Activated CD4-positive, alpha-beta memory T cell treated with anti-CD3 and anti-CD28 coated beads, Interleukin-2, amount 10 ng/mL, durations not matched to agents 7 days and 5 days (primary cell): ENCODE results near the gene SEC22A. TPM values are rescaled to one million over a fixed set of nuclear protein-coding genes. Genes with fewer than 3 reads are reported as not detected.

Experiments
- CTCF ChIA-PET: fragments of 350-600 bp; sonication (Branson Sonifier 250); formaldehyde crosslinking; loops from one replicate; lab custom pipeline; 2021; ENCODE audit warnings: antibody characterized with exemption, inconsistent platforms; lab: Charles Lee
- POLR2A ChIA-PET: fragments of 350-600 bp; sonication (Branson Sonifier 250); formaldehyde crosslinking; loops from one replicate; lab custom pipeline; 2021; ENCODE audit warnings: antibody characterized with exemption; lab: Charles Lee
- DNase-seq: peaks from one replicate; pipeline ENCODE4 v3.0.0-alpha.2; 2020
- H3K27ac Mint-ChIP-seq: one replicate; pipeline ENCODE4 v1.8.0; 2021; ENCODE audit warnings: mild to moderate bottlenecking, mixed read lengths
- H3K27me3 Mint-ChIP-seq: one replicate; pipeline ENCODE4 v1.8.0; 2021; ENCODE audit warnings: mixed read lengths
- H3K36me3 Mint-ChIP-seq: one replicate; pipeline ENCODE4 v1.8.0; 2021; ENCODE audit warnings: low read depth, mixed read lengths
- H3K4me1 Mint-ChIP-seq: one replicate; pipeline ENCODE4 v1.8.0; 2021; ENCODE audit warnings: mixed read lengths
- H3K4me3 Mint-ChIP-seq: one replicate; pipeline ENCODE4 v1.8.0; 2021; ENCODE audit warnings: mild to moderate bottlenecking, mixed read lengths
- H3K9me3 Mint-ChIP-seq: one replicate; pipeline ENCODE4 v1.8.0; 2021; ENCODE audit warnings: mixed read lengths
- total RNA-seq, 2 experiments: library from RNA; stranded (reverse); gene quantifications; one replicate each; pipeline ENCODE4 v1.2.3, GENCODE V29; 2021

SEC22A gene
- total RNA-seq, 2 experiments from 2014 or later: 18.0 to 18.6 TPM

DNA sequence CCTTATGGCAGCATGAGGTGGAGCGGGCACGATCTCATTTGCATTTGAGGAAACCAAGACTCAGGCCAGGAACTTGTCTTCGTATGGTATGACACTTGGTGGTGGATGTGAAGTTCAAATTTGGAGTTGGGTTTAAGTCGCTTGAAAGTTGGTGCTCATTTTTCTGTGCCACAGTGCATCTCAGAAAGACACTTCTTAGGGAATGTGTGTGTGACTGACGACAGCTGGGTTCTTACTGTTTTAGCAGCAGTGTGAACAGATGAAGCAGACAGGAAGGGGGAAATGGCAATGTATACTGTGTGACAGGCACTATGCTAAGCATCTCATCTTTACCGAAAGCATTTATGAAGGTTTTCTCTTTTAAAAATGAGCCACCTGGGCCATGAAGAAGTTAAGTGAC lies 75.4 kb downstream of the SEC22A start:
- ChIA-PET CTCF (no interaction called here), POLR2A (no interaction called here)
- H3K27me3 Mint-ChIP-seq: no peaks in the 10 kb centered on the region
- H3K9me3 Mint-ChIP-seq: no peaks in the 10 kb centered on the region
- DNase-seq: no peak
- no peak overlapping the region for H3K4me3 Mint-ChIP-seq
- H3K4me1 Mint-ChIP-seq: peaks cover 2% of the 10 kb centered on the region
- H3K36me3 Mint-ChIP-seq: no peaks in the 10 kb centered on the region
- H3K27ac Mint-ChIP-seq: no peak overlapping the region

DNA sequence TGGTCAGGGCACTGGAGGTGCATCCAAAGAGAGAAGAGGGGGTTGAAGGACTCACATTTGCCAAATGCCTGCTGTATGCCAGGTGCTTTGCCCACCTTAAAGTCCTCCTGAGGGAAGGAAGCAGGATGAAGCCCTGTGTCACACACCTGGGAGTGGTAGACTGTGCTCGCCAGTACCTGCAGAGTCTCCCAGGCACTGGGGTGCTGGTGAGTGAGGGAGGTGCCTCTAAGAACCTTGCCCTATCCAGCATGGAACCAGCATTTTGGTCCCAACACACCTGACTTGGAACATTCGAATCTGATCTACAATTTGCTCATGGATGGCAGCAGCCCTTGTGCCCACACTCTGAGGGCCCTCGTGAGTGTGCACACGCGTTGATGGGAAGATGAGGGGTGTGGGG lies 76.7 kb downstream of the SEC22A start:
- Mint-ChIP-seq H3K36me3 (no peaks in the 10 kb centered on the region), H3K4me1 (peaks cover 2% of the 10 kb centered on the region), H3K27ac (no peak overlapping the region), H3K9me3 (no peaks in the 10 kb centered on the region), H3K4me3 (no peak overlapping the region), H3K27me3 (no peaks in the 10 kb centered on the region)
- ChIA-PET CTCF (no interaction called here), POLR2A (no interaction called here)
- DNase-seq: no peak

DNA sequence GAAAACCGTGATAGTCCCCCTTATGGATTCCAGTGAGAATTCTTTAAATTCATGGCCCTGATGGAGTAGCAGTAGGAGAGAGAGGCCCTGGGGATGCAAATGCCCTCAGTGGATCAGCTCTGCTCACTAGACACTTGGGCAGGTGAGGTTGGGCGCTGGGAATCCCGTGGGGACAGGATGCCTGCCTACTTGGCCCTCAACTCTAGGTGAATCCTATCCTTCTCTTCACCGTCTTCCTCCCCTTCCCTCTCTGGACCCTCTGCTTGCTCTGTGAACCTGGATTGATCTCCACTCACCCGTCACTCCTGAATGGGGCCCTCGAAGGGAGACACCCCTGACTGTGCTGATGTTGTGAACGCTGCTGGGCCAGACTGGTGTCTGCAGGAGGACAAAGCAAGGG lies 77.4 kb downstream of the SEC22A start:
- Mint-ChIP-seq H3K9me3 (no peaks in the 10 kb centered on the region), H3K4me1 (peaks cover 2% of the 10 kb centered on the region), H3K36me3 (no peaks in the 10 kb centered on the region), H3K27me3 (no peaks in the 10 kb centered on the region), H3K27ac (no peak overlapping the region), H3K4me3 (no peak overlapping the region)
- ChIA-PET CTCF (no interaction called here), POLR2A (no interaction called here)
- no peak for DNase-seq

DNA sequence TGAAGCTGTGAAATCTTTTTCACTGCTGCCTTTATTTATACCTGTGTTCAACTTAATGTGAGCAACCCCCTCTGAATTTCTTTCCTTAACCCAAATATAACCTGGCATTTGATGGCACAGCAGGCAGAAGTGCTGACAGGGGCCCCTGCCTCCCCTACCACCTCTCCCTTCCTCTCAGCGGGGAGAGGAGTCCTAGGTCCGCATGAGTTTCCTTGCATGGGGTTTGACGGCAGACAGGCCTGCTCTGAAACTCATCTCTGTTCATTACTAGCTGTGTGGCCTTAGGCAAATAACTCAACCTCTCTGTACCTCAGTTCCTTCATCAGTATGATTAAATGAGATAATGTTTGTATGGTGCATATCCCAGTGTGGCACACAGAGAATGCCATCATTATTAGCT lies 79.7 kb downstream of the SEC22A start:
- no peaks in the 10 kb centered on the region for H3K27me3 Mint-ChIP-seq
- H3K27ac Mint-ChIP-seq: no peak overlapping the region
- H3K4me1 Mint-ChIP-seq: peaks cover 2% of the 10 kb centered on the region
- POLR2A ChIA-PET: no interaction called here
- CTCF ChIA-PET: no interaction called here
- no peak for DNase-seq
- H3K4me3 Mint-ChIP-seq: no peak overlapping the region
- H3K36me3 Mint-ChIP-seq: no peaks in the 10 kb centered on the region
- no peaks in the 10 kb centered on the region for H3K9me3 Mint-ChIP-seq

DNA sequence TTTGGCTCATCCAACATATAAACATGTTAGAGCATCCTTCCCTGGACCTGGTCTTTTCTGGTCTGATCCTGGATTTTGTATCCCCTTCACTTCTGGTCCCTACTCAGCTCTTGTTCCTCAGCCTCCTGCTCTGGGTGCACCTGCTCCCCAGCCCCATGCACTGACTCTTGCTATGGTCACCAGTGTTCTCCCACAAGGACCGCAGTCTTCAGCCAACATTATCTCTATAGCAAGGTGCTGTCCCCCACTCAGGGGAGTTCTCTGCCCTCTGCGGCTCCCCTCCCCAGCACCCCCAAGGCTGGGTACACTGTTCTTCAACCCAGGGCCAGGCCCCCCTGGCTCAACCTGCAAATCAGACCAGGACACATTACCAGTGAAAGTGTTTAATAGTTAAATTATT lies 80.2 kb downstream of the SEC22A start:
- ChIA-PET POLR2A (no interaction called here), CTCF (no interaction called here)
- DNase-seq: no peak
- Mint-ChIP-seq H3K36me3 (no peaks in the 10 kb centered on the region), H3K27ac (no peak overlapping the region), H3K4me1 (peaks cover 2% of the 10 kb centered on the region), H3K27me3 (no peaks in the 10 kb centered on the region), H3K9me3 (no peaks in the 10 kb centered on the region), H3K4me3 (no peak overlapping the region)

DNA sequence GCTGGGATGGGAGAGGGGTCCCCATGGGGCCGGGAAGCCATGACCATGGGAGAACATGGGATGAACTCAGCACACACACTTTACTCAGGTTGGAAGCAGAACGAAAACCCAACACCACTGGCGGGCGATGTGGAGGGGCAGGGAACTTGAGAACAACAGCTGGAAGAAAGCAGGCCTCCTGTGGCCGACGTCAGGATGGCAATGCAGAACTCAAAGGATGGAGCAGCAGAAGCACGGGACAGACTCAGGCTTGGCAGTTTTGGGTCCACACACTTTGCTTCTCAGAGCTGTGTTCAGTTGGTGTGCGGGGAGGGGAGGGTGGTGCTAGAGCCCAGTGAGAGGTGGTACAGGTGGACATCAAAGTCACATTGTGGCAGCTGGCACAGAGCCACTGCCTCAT lies 80.7 kb downstream of the SEC22A start:
- Mint-ChIP-seq H3K27me3 (no peaks in the 10 kb centered on the region), H3K9me3 (no peaks in the 10 kb centered on the region), H3K27ac (no peak overlapping the region), H3K36me3 (no peaks in the 10 kb centered on the region), H3K4me3 (no peak overlapping the region), H3K4me1 (no peaks in the 10 kb centered on the region)
- CTCF ChIA-PET: interaction anchor here (0.5 kb wide), 1 partner anchor 1735 kb away, joined by 4 read pairs; no protein-coding TSS in a partner anchor
- POLR2A ChIA-PET: no interaction called here
- DNase-seq: no peak

DNA sequence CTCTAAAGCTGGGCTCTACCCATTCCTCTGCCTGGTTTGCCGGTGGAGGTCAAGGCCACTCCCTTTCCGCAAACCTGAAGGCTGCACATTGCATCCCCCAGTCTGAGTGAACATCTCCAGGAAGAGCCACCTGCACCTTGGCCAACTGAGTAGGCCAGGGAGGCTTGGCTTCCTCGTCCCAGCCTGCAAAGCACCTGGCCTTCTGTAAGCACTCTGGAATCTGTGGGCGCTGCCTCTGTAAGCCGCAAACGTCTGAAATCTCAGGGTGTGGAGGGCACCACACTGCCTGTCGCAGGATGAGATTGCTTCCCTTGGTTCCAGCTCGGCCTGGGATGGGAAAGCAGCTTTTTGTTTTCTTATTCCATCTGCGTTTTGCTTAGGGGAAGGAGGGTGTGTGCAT lies 81.3 kb downstream of the SEC22A start:
- Mint-ChIP-seq H3K4me1 (no peaks in the 10 kb centered on the region), H3K4me3 (no peak overlapping the region), H3K36me3 (no peaks in the 10 kb centered on the region), H3K27me3 (no peaks in the 10 kb centered on the region), H3K27ac (no peak overlapping the region), H3K9me3 (no peaks in the 10 kb centered on the region)
- DNase-seq: no peak
- ChIA-PET CTCF (interaction anchor here (0.5 kb wide), 1 partner anchor 1736 kb away, joined by 4 read pairs; no protein-coding TSS in a partner anchor), POLR2A (no interaction called here)

DNA sequence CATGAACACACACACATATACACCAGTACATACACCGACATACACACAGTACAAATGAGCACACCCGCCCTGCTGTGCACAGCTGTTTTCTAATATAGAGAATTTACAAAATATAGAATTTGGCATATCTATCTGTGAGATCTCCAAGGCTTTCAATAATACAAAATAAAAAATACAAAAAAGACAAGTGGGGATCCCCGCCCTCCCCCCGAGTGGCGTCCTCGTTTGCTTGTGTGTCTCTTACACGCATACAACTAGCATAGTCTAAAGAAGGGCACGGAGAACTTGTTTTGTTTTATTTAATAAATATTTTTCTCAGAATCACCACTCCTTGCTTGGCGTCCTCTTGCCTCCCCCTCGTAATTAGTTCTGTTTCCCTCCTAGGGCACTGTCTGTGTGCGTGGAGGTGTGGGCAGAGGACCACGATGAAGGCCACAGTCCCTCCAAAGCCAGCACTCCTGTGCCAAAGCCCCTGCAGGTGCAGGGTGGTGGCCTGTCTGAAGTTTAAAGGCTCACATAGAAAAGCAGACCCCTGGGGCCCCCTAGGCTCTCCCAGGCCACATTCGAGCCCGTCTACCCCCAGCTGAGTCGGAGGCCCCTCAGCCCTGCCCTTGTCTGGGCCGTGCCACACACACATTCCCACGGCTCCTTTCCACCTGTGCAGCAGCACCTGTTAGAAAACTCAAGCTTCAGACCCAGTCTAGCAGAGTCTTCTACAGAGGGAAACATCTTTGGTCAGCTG lies 82.1 kb downstream of the SEC22A start:
- ChIA-PET POLR2A (no interaction called here), CTCF (no interaction called here)
- Mint-ChIP-seq H3K36me3 (no peaks in the 10 kb centered on the region), H3K27ac (no peak overlapping the region), H3K27me3 (no peaks in the 10 kb centered on the region), H3K4me3 (no peak overlapping the region), H3K9me3 (no peaks in the 10 kb centered on the region), H3K4me1 (no peaks in the 10 kb centered on the region)
- DNase-seq: no peak

DNA sequence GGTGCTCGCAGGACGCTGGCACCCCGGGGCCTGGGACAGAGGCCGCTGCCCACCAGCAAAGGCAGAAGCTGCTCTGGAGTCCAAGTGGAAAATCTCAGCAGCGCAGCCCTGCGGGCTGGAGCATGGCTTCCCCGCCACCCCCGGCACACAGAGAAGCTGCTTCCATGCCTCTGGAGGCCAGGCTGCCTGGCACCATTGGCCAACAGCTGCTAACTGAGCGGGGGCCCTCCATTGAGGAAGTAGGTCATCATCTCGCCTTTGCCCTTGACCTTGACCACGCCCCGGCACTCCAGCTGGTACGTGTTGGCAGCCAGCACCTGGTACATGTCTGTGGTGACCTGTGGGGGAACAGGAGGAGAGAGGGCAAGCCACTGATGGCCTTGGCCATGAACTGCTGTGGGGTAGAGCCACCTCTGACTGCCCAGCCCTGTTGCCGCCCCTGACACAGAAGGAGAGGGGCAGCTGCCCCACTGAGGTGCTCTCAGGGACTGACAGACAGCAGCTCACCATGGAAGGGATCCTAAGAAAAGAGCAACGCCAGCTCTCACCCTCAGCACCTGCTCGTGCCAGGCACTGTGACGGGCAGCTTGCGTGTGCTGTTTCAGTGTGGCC lies 82.8 kb downstream of the SEC22A start:
- Mint-ChIP-seq H3K27me3 (no peaks in the 10 kb centered on the region), H3K36me3 (no peaks in the 10 kb centered on the region), H3K9me3 (no peaks in the 10 kb centered on the region), H3K27ac (no peak overlapping the region), H3K4me1 (no peaks in the 10 kb centered on the region), H3K4me3 (no peak overlapping the region)
- DNase-seq: no peak
- ChIA-PET CTCF (no interaction called here), POLR2A (no interaction called here)

DNA sequence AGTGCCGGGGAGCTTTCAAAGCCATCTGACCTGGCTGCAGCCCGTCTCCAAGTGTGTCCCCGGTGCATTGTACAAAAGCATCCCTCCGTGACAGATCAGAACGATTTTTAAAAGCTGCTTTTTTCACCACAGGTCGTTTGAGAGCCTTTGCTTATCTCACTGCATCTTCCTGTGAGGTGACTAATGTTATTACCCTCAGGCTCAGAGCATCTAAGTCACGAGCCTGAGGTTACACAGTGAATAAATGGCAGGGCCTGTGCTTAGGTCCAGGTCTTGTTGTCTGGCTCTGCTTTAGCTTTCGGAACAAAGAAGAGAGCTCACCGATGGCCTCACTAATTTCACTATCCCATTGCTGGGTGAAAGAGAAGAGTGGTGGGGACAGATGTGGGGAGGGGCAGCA lies 83.3 kb downstream of the SEC22A start:
- CTCF ChIA-PET: no interaction called here
- Mint-ChIP-seq H3K27ac (no peak overlapping the region), H3K9me3 (no peaks in the 10 kb centered on the region), H3K4me1 (no peaks in the 10 kb centered on the region), H3K4me3 (no peak overlapping the region), H3K36me3 (no peaks in the 10 kb centered on the region), H3K27me3 (no peaks in the 10 kb centered on the region)
- POLR2A ChIA-PET: no interaction called here
- DNase-seq: no peak

DNA sequence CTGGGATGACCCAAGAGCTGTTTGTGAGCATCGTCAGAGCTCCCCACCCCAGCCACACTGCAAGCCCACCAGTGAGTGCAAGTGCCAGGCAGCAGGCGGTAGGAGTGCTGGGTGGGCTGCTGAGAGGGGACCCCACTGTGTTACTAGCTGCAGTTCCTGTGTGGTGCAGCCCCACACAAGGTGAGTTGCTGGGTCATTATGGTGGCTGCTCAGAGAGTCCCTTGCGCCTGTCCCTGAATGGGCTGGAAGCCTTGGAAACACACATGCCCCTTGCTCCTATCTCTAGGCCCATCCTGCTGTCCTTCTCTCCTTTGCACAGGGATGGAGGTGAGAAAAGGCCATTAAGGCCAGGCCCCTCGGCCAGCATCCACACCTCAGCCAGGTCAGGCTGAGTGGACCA lies 83.7 kb downstream of the SEC22A start:
- no peak overlapping the region for H3K27ac Mint-ChIP-seq
- no peak overlapping the region for H3K4me3 Mint-ChIP-seq

DNA sequence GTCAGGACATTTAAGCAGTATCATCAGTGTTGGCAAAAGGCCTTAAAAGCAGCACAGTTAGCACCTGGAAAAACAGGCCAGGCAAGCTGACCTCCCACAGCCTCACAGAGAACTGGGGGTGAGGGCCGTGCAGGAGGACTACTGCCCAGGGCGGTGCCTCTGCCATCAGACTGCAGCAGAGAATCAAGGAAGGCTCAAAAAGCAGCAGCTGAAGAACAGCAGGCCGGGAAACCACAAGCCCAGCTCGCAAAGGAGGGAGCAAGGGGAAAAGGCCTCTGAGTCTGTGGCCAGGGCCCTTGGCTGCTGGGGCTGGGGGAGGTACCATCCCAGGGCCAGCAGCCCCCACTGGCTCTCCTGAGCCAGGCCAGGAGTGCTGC lies 84.2 kb downstream of the SEC22A start:
- CTCF ChIA-PET: interaction anchor here (0.6 to 1.1 kb wide), 3 partner anchors 153 to 492 kb away, joined by 3 to 4 read pairs (median 3); partner anchors contain the start of gene HSPBAP1
- DNase-seq: peak; percentile 3
- no peaks in the 10 kb centered on the region for H3K4me1 Mint-ChIP-seq
- H3K27ac Mint-ChIP-seq: no peak overlapping the region
- POLR2A ChIA-PET: no interaction called here
- no peak overlapping the region for H3K4me3 Mint-ChIP-seq
- no peaks in the 10 kb centered on the region for H3K9me3 Mint-ChIP-seq
- no peaks in the 10 kb centered on the region for H3K36me3 Mint-ChIP-seq
- H3K27me3 Mint-ChIP-seq: no peaks in the 10 kb centered on the region

More for the DNA sequence above, 83.7 kb downstream of the SEC22A start:
- no peaks in the 10 kb centered on the region for H3K9me3 Mint-ChIP-seq
- peak; percentile 7 for DNase-seq
- H3K4me1 Mint-ChIP-seq: no peaks in the 10 kb centered on the region
- H3K27me3 Mint-ChIP-seq: no peaks in the 10 kb centered on the region
- CTCF ChIA-PET: no interaction called here
- POLR2A ChIA-PET: no interaction called here
- no peaks in the 10 kb centered on the region for H3K36me3 Mint-ChIP-seq

DNA sequence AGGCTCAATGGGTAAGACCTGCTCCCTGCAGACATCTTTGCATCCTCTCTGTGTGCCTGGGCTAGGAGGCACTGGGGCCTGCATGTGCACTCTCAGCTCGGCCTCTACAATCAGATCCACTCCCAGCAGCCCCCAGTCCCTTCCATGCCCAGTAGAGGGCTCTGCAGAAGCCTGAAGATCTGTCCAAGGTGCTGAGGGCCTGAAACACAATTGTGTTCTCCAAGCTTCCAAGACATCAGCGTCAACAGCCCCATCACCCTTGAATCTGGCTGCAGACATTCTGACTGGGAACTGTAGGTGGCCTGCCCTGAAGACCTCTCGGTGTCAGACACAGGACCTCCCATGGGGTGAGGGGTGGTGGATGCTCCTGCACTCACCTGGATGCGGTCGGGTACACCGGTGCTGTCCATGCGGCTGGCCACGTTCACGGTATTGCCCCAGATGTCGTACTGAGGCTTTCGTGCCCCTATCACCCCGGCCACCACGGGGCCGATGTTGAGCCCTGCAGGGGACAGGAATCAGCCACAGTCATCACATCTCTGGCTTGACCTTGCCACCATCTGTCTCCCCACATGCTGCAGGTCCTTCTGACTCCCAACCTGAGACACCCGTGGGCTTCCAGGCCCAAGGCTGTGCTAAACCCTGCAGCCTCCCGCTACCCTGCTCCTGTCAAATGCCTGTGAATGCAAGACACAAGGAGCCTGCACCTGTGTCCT lies 84.7 kb downstream of the SEC22A start:
- Mint-ChIP-seq H3K9me3 (no peaks in the 10 kb centered on the region), H3K27ac (no peak overlapping the region), H3K27me3 (no peaks in the 10 kb centered on the region), H3K4me1 (no peaks in the 10 kb centered on the region), H3K4me3 (no peak overlapping the region), H3K36me3 (no peaks in the 10 kb centered on the region)
- DNase-seq: peak; percentile 50
- POLR2A ChIA-PET: no interaction called here
- CTCF ChIA-PET: interaction anchor here (0.6 to 1.1 kb wide), 3 partner anchors 153 to 492 kb away, joined by 3 to 4 read pairs (median 3); partner anchors contain the start of gene HSPBAP1
